GM18861 (cell line): Measurements from ENCODE around the gene MVP.
"Not testable (repeated sequence)": the region's sequence is repeated elsewhere in the genome, so short reads cannot be mapped to it uniquely, and the experiment has no call there.

Source experiments
- ATAC-seq: cut with Tn5 transposase; IDR thresholded peaks from one replicate; pipeline ENCODE4 v1.9.1; 2021; ENCODE audit not compliant: unreplicated experiment

Gene MVP

DNA sequence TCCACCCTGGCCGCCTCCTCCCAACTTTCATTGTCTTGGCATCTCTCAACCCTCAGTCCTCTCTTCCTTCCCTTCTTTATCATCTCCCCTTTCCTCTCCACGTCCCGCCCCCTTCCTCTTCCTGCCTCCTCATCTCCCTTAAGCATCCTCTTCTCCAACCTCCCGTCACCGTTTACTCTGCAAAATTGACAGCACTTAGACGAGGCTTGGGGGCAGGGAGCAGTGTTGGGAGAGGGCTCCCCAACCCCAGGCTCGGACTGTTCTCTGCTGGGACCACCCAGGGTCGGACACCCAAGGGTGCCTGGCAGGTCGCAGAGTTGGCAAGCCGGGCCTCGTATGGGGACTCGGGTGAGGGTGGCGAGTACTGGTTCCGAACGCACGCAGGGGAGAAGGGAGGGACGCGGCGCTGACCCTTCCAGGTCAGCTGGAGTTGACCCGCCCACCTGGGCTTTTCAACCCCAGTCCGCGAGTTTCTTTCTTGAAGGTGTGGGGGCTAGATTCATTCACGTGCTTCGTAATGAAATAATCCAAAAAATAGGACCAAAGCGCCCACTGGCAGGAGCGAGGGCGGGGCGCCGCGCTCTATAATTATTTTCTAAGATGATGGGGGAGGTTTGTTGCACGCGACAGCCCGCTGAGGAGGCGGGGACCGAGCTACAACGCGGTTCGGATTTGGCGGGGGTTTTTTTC is 5.1 kb upstream of the MVP start:
- ATAC-seq = no peak

DNA sequence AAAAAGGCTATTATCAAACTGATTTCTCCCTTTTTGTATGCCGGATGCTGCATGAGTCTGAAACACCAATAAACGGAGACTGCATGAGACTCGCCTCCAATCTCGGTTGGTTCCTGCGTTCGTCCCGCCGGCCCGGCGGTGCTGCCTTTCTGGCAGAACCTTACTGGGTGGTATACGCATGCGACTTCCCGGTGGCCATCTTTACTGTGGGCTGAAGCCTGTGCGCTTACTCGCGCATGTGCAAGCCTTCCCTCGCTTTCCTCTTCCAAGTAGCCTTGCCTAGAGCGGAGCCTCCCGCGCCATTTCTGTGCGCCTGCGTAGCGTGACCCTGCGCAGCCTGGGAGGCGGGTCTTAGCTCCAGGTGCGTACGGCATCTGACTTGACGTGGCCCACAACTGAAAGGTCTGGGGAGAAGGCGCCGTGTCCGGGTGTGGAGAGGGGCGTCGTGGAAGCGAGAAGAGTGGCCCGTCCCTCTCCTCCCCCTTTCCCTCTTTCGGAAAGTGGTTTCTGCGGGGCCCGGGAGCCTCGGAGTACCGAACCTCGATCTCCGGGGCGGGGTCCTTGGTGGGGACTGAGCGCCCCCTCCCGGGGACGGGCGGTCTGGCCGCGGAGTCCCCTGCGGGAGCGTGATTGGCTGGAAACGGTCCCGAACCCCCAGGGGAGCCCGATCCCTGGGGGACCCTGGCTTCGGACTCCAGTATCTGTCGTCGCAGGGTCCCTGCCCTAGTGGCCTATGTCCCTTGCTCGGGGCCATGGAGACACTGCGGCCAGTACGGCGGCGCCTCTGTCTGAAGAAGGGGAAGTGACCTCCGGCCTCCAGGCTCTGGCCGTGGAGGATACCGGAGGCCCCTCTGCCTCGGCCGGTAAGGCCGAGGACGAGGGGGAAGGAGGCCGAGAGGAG is 4.2 kb upstream of the MVP start, which contains the start of gene PAGR1:
Gene PAGR1 (plus strand): TSS at position 360 of the 901 bp plus-strand sequence. CDS start 374 bp downstream, at position 734.
- ATAC-seq = peak; percentile 47

DNA sequence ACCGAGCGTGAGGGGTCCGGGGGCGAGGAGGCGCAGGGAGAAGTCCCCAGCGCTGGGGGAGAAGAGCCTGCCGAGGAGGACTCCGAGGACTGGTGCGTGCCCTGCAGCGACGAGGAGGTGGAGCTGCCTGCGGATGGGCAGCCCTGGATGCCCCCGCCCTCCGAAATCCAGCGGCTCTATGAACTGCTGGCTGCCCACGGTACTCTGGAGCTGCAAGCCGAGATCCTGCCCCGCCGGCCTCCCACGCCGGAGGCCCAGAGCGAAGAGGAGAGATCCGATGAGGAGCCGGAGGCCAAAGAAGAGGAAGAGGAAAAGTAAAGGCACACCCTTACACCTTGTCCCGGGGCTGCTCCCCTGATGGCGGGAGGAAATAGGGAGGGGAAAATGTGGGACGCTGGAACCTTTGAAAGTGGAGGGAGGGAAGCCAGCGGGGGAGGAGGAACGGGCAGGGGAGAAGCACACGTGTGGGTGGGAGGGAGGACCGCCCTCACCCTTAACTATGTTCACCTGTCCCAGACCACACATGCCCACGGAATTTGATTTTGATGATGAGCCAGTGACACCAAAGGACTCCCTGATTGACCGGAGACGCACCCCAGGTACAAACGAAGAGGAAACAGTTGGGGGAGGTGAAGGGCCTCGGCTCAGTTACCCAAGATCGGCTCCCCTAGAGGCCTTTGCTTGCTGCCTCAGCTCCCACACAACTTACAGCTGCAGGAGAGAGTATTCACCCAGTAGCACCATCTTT is 3.4 kb upstream of the MVP start:
- ATAC-seq = no peak

DNA sequence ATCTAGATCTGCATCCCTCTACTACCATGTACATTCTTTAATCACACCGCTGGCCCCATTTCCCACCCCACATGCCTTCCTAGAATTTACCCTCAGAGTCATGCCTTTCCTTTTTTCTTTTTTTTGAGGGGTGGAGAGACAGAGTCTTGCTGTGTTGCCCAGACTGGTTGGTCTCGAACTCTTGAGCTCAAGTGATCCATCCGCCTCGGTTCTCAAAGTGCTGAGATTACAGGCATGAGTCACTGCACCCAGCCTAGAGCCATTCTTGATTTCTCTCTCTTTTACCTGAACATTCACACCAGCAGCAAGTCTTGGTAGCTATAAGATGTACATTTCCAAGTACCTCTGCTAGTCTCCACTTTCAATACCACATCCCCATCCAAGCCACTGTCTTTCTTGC is 2.2 kb upstream of the MVP start:
- no peak for ATAC-seq

DNA sequence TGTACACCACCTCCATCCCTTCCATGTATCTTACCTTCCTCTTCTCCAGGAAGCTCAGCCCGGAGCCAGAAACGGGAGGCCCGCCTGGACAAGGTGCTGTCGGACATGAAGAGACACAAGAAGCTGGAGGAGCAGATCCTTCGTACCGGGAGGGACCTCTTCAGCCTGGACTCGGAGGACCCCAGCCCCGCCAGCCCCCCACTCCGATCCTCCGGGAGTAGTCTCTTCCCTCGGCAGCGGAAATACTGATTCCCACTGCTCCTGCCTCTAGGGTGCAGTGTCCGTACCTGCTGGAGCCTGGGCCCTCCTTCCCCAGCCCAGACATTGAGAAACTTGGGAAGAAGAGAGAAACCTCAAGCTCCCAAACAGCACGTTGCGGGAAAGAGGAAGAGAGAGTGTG is 756 bp upstream of the MVP start:
- ATAC-seq = no peak

DNA sequence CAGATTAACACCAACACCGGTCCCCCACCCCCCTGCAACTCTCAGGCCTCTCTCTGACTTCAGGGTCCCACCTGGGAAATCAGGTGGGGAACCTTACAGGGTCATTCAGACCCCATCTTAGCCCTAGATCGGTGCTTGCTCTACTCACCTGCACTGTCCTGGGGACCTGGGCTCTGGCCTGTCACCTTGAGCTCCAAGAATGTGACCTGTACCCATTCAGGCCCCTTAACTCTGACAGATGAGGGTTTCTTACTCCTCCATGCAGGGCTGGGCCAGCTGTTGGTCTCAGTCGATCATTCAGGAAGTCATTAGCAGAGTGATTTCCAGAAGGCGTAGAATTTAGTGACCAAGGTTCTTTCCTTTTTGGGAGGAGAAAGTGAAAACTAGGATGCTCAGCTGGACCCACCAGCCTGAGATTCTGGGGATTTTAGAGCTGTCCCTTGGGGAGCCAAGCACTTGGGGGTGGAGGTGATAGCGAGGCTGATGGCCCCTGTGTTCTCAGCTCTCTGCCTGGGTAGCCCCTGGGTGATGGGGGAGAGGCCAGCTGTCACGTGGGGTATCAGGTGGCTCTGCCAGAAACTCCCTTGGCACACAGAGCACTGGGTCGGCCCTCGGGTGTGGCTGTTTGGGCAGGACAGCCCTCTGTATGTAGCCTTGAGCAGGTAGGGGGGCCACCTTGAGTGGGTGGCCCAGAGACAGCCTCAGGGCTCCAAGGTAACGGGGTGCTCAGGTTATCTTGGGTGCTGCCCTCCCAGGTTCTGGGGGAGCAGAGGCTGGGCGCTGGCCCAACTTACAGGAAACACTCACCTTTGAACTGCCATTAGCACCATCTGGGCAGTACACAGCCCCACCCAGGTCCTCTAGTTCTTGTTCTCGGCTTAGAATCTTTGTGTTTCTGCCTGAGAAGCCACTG is 724 bp downstream of the MVP start:
- peak; percentile 28 for ATAC-seq

DNA sequence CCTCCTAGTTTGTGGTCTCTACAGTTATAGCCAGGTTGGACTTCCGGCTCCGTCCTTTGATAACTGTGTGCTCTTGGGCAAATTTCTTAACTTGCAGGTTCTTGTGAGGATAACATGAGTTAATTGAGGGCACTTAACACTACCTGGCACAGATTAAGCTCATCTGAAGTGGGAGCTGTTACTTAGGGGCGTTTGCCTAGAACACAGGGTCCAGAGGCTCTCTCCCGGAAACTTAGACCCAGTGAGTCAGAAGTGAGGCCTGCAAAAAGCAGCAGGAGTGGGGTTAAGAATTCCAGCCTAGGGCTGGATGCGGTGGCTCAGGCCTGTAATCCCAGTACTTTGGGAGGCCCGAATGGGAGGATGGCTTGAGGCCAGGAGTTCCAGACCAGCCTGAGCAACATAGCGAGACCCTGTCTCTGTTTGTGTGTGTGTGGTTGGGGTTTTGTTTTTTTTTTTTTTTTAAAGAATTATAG is 1.4 kb downstream of the MVP start:
- ATAC-seq = no peak

DNA sequence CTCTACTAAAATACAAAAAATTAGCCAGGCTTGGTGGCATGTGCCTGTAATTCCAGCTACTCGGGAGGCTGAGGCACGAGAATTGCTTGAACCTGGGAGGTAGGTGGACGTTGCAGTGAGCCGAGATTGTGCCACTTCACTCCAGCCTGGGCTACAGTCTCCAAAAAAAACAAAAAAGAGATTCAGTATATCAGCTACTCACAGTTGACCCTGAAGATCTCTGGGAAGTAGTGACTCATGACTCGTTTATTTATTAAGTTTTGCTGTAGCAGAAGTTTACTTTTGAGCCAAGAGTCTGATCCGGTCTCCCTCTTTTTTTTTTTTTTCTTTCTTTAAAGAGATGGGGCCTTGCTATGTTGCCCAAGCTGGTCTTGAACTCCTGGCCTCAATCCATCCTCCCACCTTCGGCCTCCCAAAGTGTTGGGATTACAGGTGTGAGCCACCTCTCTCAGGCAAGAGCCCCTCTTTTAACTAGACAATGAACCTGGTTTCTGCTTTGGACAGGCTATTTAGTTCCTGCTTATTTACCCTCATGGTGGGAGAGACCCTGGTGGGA is 4.4 kb downstream of the MVP start:
- ATAC-seq = no peak

DNA sequence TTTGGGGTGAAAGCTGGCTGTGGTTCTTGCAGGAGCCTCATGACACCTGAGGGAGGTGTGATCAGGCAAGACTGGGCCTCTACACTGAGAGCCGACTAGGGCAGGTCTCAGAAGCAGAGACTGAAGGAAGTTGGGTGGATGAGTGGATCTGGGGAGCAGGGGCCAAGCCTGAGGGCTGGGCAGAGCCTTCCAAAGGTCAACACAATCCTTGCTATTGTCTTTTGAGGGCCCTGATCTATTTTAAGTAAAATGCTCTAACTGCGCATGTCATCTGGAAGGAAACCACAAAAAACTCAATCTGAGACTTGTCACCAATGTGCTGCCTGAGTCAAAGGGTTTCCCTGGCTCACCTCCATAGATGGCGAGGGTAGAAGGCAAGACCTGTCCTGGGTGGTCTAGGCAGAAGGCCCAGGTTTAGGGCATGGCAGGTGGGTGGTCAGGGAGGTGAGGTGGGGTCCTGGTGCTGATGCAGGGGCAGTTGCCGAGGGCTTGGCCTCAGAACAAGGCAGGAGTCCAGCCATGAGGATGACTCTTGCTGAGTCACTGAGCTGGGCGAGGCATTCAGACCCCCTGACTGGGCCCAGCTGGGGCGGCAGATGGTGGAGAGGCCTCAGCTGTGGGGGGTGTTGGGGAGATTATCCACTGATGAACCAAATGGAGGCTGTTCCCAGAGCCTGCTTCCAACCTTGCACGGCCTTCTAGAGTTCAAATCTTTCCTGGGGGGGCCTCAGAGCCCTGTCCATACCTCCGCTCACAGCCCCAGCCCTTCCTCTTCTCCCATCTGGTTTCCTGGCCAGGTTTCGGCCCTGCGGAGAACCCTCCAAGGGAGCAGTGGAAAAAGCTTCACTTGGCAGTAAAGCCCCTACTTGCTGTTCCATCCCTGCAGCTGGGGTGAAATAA is 5.1 kb downstream of the MVP start:
- no peak for ATAC-seq

DNA sequence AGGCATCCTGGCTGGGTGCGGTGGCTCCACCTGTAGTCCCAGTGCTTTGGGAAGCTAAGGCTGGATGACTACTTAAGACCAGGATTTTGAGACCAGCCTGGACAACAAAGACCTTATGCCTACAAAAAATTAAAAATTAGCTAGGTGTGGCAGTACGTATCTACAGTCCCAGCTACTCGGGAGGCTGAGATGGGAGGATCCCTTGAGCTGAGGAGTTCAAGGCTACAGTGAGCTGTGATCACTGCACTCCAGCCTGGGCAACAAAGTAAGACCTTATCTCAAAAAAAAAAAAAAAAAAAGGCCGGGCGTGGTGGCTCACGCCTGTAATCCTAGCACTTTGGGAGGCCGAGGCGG is 6.1 kb downstream of the MVP start:
- ATAC-seq = no peak

DNA sequence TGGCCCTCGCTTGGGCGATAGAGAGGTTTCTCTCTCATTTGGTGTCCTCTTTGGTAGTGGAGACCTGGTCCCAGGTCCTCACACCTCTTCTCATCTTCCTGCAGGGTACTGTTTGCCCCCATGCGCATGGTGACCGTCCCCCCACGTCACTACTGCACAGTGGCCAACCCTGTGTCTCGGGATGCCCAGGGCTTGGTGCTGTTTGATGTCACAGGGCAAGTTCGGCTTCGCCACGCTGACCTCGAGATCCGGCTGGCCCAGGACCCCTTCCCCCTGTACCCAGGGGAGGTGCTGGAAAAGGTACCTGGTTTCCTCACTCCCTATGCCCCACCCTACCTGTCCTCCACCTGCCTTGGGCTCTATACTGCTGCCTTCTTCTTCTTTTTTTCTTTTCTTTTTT is 10.5 kb downstream of the MVP start:
- ATAC-seq = no peak

DNA sequence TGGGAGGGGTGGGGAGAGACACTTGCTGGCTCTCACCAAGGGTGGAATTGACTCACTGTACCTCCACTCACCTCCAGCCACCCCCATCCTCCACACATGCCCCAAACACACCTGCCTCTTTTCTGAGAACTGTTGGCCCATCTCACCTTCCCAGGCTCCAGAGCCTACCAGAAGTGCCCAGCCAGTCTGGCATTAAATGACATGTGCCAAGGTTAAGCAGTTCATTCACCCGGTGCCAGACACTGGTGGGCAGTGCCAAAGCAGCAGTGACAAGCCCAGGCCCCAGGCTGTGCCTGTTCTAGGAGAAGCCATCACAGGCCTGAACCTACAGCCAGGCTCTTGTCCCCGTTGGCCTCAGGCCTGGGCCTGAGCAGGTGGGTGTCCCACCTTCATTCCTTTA is 11.2 kb downstream of the MVP start:
- no peak for ATAC-seq

DNA sequence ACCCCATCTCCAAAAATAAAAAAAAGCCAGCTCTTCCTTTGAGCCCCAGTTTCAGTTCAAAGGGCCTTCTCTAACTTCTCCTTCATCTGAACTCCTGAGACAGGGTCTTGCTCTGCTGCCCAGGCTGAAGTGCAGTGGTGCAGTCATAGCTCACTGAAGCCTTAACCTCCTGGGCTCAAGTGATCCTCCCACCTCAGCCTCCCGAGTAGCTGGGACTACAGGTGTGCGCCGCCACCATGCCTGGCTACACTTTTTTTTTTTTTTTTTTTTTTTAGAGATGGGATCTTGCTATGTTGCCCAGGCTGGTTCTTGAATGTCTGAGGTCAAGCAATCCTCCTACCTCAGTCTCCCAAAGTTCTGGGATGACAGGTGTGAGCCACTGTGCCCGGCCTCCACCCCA is 13.0 kb downstream of the MVP start:
- not testable (repeated sequence) for ATAC-seq

DNA sequence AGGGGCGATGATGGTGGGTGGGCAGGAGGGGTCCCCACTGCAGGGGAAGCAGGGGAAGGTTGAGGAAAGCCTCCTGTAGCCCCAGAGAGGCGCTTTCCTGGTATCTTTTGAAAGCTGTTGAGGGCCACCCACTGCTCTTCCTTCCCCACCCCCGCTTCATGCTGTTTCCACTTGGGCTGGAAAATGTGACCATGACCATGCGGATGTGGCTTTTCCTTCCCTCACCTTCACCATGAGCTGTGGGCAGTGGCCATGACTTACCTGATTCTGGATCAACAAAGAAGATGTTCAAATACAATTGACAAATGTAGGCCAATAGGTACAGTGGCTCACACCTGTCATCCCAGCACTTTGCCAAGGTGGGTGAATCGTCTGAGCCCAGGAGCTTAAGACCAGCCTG is 13.8 kb downstream of the MVP start:
- no peak for ATAC-seq

DNA sequence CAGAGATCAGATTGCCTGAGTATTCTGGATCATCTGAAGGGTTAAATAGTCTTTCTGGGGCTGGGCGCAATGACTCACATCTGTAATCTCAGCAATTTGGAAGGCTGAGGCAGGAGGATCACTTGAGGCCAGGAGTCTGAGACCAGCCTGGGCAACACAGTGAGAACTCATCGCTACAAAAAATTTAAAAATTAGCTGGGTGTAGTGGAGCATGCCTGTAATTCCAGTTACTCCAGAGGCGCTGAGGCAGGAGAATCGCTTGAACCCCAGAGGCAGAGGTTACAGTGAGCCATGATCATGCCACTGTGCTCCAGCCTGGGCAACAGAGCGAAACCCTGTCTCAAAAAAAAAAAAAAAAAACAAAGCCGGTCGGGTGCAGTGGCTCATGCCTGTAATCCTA is 15.7 kb downstream of the MVP start:
- ATAC-seq = no peak

DNA sequence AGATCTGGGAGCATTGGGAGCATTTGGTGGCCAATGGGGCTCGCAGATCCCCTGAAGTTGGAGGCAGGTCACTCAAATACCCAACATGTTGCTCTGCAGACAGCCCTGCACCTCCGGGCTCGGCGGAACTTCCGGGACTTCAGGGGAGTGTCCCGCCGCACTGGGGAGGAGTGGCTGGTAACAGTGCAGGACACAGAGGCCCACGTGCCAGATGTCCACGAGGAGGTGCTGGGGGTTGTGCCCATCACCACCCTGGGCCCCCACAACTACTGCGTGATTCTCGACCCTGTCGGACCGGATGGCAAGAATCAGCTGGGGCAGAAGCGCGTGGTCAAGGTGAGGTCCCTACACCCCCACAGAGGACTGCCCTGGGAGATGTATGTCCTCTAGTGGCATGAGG is 16.4 kb downstream of the MVP start:
- ATAC-seq = no peak

DNA sequence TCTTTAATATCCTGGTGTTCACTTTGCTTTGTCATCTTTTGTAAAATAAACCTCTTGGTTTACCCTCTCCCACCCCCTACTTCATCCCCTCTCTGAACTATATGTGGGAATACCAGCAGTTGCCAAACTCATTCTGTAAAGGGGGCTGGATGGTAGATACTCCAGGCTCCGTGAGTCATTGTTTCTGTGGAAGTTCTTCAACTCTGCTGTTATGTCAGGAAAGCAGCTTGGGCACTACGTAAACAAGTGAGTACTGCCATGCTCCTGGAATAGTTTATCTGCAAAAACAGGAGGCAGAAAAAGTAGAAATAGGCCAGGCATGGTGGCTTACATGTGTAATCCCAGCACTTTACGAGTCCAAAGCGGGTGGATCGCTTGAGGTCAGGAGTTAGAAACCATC is 17.6 kb downstream of the MVP start:
- ATAC-seq = no peak

DNA sequence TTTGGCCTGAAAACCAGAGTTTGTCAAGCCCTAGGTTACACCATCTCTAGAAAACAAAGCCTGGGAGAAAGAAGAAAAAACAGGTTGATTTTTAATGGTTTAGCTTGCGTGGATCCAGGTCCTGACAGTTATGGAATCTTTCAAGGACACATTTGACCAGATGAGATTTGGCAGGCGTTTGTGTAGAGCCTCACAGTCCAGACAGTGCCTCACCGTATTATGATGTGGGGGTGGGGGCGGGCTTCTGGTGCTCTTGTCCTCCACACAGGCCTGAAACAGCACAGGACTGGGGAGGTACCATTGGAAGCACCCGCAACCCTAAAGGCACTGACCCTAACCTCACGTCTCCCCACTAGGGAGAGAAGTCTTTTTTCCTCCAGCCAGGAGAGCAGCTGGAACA is 19.6 kb downstream of the MVP start:
- no peak for ATAC-seq

DNA sequence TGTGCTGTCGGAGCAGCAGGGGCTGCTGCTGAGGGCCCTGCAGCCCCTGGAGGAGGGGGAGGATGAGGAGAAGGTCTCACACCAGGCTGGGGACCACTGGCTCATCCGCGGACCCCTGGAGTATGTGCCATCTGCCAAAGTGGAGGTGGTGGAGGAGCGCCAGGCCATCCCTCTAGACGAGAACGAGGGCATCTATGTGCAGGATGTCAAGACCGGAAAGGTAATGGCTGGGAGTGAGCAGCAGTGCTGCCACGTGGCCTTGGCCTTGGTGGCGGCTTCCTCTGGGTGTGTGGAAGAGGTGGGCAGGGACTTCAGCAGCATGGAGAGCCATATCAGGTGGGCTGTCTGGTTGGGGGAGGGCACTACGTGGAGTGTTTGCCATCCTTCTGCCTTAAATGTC is 20.0 kb downstream of the MVP start:
- no peak for ATAC-seq
